Neural crest cell (in vitro differentiated cells): Measurements from ENCODE around the gene CADM1. TPM values are rescaled to one million over a fixed set of nuclear protein-coding genes. Genes with fewer than 3 reads are reported as not detected.

Experiments
- DNase-seq: peaks from one replicate; pipeline ENCODE4 v3.0.0; 2021; ENCODE audit warnings: low read depth, mixed read lengths, low spot score
- H3K27ac Mint-ChIP-seq: one replicate; pipeline ENCODE4 v1.8.0; 2021; ENCODE audit warnings: mild to moderate bottlenecking, mixed read lengths; ENCODE audit not compliant: unreplicated experiment
- H3K27me3 Mint-ChIP-seq: 2 replicates; pipeline ENCODE4 v1.8.0; 2021; ENCODE audit warnings: low read depth, mild to moderate bottlenecking, mixed read lengths
- H3K36me3 Mint-ChIP-seq: 2 replicates; pipeline ENCODE4 v1.8.0; 2021; ENCODE audit warnings: low read depth, mild to moderate bottlenecking, mixed read lengths
- H3K4me1 Mint-ChIP-seq: 2 replicates; pipeline ENCODE4 v1.8.0; 2021; ENCODE audit warnings: mixed read lengths
- H3K4me3 Mint-ChIP-seq: one replicate; pipeline ENCODE4 v1.8.0; 2021; ENCODE audit warnings: mild to moderate bottlenecking, mixed read lengths
- H3K9me3 Mint-ChIP-seq: 2 replicates; pipeline ENCODE4 v1.8.0; 2021; ENCODE audit warnings: mixed read lengths
- total RNA-seq: library from RNA; stranded (reverse); gene quantifications from 2 replicates; pipeline ENCODE4 v1.2.1, GENCODE V29; 2021
- TF ChIP-seq, protein P1 (sequence below): fragments of 200-600 bp; sonication (generic); conservative IDR thresholded peaks from 2 replicates; pipeline ENCODE4 v1.5.0; 2021; ENCODE audit warnings: antibody characterized with exemption, mild to moderate bottlenecking

Gene CADM1
- total RNA-seq, 1 donor from 2014 or later = 112 TPM

DNA sequence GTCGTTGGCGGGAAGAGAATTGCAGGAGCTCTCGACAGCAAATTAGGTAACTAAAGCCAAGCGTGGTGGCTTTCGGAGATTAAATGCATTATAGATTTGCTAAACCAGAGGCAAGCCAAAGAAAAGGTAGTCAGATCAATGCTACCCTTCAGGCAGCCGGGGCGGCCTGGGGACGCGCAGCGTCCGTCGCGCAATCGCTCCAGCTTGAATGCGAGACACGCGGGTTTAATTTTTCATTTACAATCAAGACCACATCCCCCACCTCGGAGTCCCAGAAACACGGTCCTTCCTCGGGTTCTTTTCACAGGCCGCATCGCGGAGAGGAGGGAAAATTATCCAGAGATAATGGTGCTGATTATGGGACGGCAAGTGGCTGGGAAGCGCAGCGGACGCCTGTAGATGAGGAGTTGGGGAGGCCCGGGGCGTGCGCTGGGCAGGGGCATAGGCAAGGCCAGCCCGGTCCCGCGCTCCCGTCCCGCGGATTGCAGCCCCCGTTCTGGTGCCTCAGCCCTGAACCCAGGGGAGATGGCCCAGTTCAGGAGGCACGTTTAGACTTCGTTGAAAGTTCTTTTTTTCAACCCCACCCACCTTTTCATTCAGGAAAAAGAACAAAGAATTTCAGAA is 350.4 kb downstream of the CADM1 start:
- TF ChIP-seq, protein P1, sequence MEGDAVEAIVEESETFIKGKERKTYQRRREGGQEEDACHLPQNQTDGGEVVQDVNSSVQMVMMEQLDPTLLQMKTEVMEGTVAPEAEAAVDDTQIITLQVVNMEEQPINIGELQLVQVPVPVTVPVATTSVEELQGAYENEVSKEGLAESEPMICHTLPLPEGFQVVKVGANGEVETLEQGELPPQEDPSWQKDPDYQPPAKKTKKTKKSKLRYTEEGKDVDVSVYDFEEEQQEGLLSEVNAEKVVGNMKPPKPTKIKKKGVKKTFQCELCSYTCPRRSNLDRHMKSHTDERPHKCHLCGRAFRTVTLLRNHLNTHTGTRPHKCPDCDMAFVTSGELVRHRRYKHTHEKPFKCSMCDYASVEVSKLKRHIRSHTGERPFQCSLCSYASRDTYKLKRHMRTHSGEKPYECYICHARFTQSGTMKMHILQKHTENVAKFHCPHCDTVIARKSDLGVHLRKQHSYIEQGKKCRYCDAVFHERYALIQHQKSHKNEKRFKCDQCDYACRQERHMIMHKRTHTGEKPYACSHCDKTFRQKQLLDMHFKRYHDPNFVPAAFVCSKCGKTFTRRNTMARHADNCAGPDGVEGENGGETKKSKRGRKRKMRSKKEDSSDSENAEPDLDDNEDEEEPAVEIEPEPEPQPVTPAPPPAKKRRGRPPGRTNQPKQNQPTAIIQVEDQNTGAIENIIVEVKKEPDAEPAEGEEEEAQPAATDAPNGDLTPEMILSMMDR = no peak
- H3K4me1 Mint-ChIP-seq = no peaks in the 10 kb centered on the region
- DNase-seq = no peak
- H3K9me3 Mint-ChIP-seq = no peaks in the 10 kb centered on the region
- H3K27me3 Mint-ChIP-seq = peaks cover 6% of the 10 kb centered on the region
- no peak overlapping the region for H3K4me3 Mint-ChIP-seq
- no peak overlapping the region for H3K27ac Mint-ChIP-seq
- H3K36me3 Mint-ChIP-seq = no peaks in the 10 kb centered on the region

DNA sequence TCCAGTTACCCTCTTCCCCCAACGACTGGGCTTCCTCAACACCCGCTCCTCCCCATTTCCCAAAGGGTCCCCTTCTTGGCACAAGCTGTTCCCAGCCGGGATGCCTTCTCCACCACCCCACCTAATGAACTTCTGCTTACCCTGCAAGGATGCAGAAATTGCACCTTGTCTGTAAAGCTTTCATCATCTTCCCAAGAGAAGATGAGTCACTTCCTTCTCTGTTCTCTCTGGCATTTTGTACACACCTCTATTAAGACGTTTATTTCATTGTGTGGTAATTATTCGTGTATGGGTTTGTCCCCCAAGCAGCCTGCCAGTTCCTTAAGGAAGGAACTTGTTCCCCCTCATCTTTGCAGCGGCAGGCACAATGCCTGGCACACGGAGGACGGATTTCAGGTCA is 351.1 kb downstream of the CADM1 start:
- peaks cover 6% of the 10 kb centered on the region for H3K27me3 Mint-ChIP-seq
- no peak overlapping the region for H3K4me3 Mint-ChIP-seq
- no peaks in the 10 kb centered on the region for H3K36me3 Mint-ChIP-seq
- H3K4me1 Mint-ChIP-seq = no peaks in the 10 kb centered on the region
- H3K9me3 Mint-ChIP-seq = no peaks in the 10 kb centered on the region
- TF ChIP-seq, protein P1 = no peak
- no peak for DNase-seq
- no peak overlapping the region for H3K27ac Mint-ChIP-seq

DNA sequence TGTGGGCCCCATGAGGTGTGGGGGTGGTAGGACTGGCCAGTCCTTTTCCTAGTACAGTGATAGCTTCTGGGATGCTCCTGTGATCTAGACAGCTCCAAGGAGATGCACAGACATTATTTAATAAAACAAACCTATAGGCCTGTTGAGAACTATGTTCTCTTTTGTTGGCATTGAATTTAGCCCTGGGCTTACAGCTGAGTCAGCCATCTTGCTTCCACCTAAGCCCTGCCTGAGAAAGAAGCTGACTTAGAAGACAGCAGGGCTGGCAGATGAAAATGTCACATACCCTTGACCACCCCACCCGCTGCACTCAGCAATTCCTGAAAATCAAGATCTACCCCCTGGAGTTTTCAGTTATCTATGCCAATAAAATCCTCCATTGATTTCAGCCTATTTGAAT is 353.2 kb downstream of the CADM1 start:
- TF ChIP-seq, protein P1 = no peak
- no peaks in the 10 kb centered on the region for H3K9me3 Mint-ChIP-seq
- H3K4me1 Mint-ChIP-seq = no peaks in the 10 kb centered on the region
- no peak for DNase-seq
- no peaks in the 10 kb centered on the region for H3K36me3 Mint-ChIP-seq
- no peak overlapping the region for H3K4me3 Mint-ChIP-seq
- no peaks in the 10 kb centered on the region for H3K27me3 Mint-ChIP-seq
- no peak overlapping the region for H3K27ac Mint-ChIP-seq

DNA sequence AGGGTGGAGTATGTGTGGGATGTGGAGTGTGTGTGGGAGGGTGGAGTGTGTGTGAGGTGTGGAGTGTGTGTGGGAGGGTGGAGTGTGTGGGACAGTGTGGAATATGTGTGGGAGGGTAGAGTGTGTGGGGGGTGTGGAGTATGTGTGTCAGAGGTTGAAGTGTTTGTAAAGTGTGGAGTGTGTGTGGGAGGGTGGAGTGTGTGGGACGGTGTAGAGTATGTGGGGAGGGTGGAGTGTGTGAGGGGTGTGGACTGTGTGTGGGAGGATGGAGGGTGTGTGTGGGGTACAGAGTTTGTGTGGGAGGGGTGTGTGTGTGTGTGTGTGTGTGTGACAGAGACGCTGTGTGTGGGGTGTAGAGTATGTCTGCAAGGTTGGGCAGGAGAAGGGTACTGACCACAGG is 355.5 kb downstream of the CADM1 start:
- no peak overlapping the region for H3K4me3 Mint-ChIP-seq
- DNase-seq = no peak
- no peaks in the 10 kb centered on the region for H3K27me3 Mint-ChIP-seq
- no peaks in the 10 kb centered on the region for H3K4me1 Mint-ChIP-seq
- TF ChIP-seq, protein P1 = no peak
- no peaks in the 10 kb centered on the region for H3K9me3 Mint-ChIP-seq
- H3K36me3 Mint-ChIP-seq = no peaks in the 10 kb centered on the region
- no peak overlapping the region for H3K27ac Mint-ChIP-seq

DNA sequence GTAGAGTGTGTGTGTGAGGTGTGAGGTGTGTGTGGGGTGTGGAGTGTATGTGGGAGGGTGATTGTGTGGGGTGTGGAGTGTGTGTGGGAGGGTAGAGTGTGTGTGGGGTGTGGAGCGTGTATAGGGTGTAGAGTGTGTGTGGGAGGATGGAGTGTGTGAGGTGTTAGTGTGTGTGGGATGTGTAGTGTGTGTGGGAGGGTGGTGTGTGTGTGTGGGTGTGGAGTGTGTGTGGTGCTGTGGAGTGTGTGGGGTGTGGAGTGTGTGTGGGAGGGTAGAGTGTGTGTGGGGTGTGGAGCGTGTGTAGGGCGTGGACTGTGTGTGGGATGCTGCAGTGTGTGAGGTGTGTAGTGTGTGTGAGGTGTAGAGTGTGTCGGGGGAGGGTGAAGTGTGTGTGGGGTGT is 356.1 kb downstream of the CADM1 start:
- Mint-ChIP-seq H3K4me3 (no peak overlapping the region), H3K4me1 (no peaks in the 10 kb centered on the region), H3K9me3 (no peaks in the 10 kb centered on the region), H3K27ac (no peak overlapping the region), H3K27me3 (no peaks in the 10 kb centered on the region), H3K36me3 (no peaks in the 10 kb centered on the region)
- TF ChIP-seq, protein P1 = no peak
- DNase-seq = no peak
